ENCODE measurements around the gene CC2D2B. TPM values are rescaled to one million over a fixed set of nuclear protein-coding genes. Genes with fewer than 3 reads are reported as not detected.
A peak's percentile ranks its signal among the peaks of the same experiment; 100 is the strongest.

The CC2D2B gene
- total and polyA plus RNA-seq, 2 of the 13 experiments (the other 11 are each of a cell fraction or from before 2014, with no cell fraction given) = 0.20 TPM; not detected in 1

DNA sequence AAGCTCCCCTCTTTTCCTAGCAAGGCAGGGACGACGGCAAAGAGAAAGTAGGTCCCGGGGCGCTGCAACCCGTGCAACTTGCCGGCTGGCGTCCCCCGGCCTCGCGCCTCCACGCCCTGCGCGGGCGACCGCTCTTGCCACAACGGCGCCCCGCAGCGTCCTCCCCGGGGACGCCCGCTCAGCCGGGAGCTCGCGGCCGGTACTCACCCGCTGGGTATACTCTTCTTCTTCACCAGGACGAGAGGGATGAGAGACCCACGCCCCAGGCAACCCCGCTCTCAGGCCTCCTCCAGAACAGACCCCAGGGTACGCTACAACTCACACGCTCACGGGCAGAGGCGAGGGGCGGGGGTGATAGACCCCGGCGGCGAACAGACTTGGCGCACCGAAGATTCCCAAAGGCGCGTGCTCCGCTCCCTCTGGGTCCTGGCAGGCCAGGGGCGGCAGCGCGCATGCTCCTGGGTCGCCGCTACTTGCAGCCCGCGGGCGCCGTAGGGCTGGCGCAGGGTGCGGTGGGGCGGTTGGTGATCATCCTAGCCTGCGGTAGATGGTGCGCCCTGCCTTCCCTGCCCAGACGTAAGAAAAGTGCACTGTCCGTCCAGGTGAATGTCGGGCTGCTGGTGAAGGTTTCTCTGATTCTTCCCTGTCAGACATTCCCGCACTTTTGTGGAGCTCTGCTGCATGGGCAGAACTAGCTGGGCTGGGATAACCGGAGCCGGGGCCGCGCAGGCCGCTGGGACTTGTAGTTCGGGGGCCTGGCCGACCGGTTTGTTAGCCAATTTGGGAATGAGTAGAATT is at the start of gene CC2D2B (continued):
- TF ChIP-seq ZNF512B (CRISPR knock-in tag; IDR thresholded peaks at IDR 0.05; ENCODE audit: borderline replicate concordance) (no peak; the same call in 1 of the 2 replicates), BRCA1 (CRISPR knock-in tag; IDR thresholded peaks at IDR 0.05) (no peak), ZNF263 (CRISPR knock-in tag; IDR thresholded peaks at IDR 0.05) (peak; percentile 23; the same call in 1 of the 2 replicates), NFRKB (IDR thresholded peaks at IDR 0.05) (no peak), ZNF878 (CRISPR knock-in tag; IDR thresholded peaks at IDR 0.05) (peak; percentile 85; the same call in 1 of the 2 replicates), ZSCAN20 (CRISPR knock-in tag; IDR thresholded peaks at IDR 0.05; ENCODE audit: borderline replicate concordance) (no peak), NCOA5 (CRISPR knock-in tag; IDR thresholded peaks at IDR 0.05) (no peak), ZBTB46 (CRISPR knock-in tag; IDR thresholded peaks at IDR 0.05; ENCODE audit: borderline replicate concordance) (no peak), ZNF558 (CRISPR knock-in tag; IDR thresholded peaks at IDR 0.05; ENCODE audit: borderline replicate concordance) (peak; percentile 72; the same call in 1 of the 2 replicates), SP2 (CRISPR knock-in tag; IDR thresholded peaks at IDR 0.05) (no peak), ZIK1 (CRISPR knock-in tag; IDR thresholded peaks at IDR 0.05; ENCODE audit: borderline replicate concordance, low read depth) (peak; percentile 92), FOSL1 (CRISPR knock-in tag; IDR thresholded peaks at IDR 0.05; ENCODE audit: borderline replicate concordance) (no peak), DMAP1 (CRISPR knock-in tag; IDR thresholded peaks at IDR 0.05) (no peak), GTF3A (CRISPR knock-in tag; conservative IDR thresholded peaks at IDR 0.05) (no peak), LCORL (IDR thresholded peaks at IDR 0.05) (no peak), LCORL (CRISPR knock-in tag; IDR thresholded peaks at IDR 0.05) (no peak; the same call in 1 of the 2 replicates), TARDBP (CRISPR knock-in tag; IDR thresholded peaks at IDR 0.05) (no peak; the same call in 1 of the 2 replicates), MEIS1 (CRISPR knock-in tag; IDR thresholded peaks at IDR 0.05; ENCODE audit: borderline replicate concordance) (no peak), E2F1 (CRISPR knock-in tag; IDR thresholded peaks at IDR 0.05) (peak; percentile 75), ZNF652 (CRISPR knock-in tag; IDR thresholded peaks at IDR 0.05; ENCODE audit: borderline replicate concordance, low read depth) (no peak), MXD3 (CRISPR knock-in tag; IDR thresholded peaks at IDR 0.05) (peak; percentile 95)
- TF ChIP-seq, protein P1, sequence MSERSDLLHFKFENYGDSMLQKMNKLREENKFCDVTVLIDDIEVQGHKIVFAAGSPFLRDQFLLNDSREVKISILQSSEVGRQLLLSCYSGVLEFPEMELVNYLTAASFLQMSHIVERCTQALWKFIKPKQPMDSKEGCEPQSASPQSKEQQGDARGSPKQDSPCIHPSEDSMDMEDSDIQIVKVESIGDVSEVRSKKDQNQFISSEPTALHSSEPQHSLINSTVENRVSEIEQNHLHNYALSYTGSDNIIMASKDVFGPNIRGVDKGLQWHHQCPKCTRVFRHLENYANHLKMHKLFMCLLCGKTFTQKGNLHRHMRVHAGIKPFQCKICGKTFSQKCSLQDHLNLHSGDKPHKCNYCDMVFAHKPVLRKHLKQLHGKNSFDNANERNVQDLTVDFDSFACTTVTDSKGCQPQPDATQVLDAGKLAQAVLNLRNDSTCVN (CRISPR knock-in tag; IDR thresholded peaks at IDR 0.05; ENCODE audit: borderline replicate concordance) = no peak
- TF ChIP-seq, protein P2, sequence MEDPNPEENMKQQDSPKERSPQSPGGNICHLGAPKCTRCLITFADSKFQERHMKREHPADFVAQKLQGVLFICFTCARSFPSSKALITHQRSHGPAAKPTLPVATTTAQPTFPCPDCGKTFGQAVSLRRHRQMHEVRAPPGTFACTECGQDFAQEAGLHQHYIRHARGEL (CRISPR knock-in tag; IDR thresholded peaks at IDR 0.05) = no peak
